ENCODE data around the gene LHX3. TPM values are rescaled to one million over a fixed set of nuclear protein-coding genes. Genes with fewer than 3 reads are reported as not detected.

LHX3 gene
- total and polyA plus RNA-seq, 2 of the 8 experiments (the other 6 are each of a cell fraction or from before 2014, with no cell fraction given) = 0.02 TPM; not detected in 1

DNA sequence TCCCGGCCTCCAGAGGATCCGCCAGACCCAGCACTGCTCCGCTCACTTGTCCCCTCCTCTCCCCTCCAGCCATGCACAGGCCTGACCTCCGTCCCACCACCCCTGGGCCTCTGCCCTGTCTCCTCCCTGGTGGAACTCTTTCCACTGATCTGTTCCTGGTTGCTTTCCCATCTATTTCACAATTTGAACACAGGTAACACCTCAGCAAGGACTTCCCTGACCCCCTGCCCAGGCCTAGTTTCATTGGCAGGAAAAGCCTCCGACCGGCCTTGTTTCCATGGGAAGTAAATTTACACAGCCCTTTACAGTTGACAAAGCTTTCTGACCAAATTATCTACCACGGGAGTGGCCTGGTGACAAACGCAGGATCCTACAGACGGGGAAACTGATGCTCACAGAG, 25.8 kb upstream of the LHX3 start:
- Histone ChIP-seq H3K27ac (ENCODE audit: low read depth, low read length) (no peak overlapping the region), H2BK12ac (ENCODE audit: low read depth, low read length) (no peak overlapping the region), H3K23ac (ENCODE audit: insufficient read length) (no peak overlapping the region), H3K4me3 (ENCODE audit: extremely low read depth in 1 of 4, insufficient read depth in 2 of 4, low read depth in 3 of 4, low read length in 4 of 4) (no peak overlapping the region), H4K91ac (replicated peaks; ENCODE audit: insufficient read length, low read length) (no peak overlapping the region), H3K56ac (replicated peaks; ENCODE audit: insufficient read length, low read depth, low read length) (no peak overlapping the region), H3K18ac (ENCODE audit: extremely low read depth, low read length) (no peak overlapping the region), H3K9ac (replicated peaks in 1 of 4; ENCODE audit: extremely low read depth in 1 of 4, low read depth in 3 of 4, low read length in 3 of 4) (no peak overlapping the region), H3K36me3 (ENCODE audit: control insufficient read depth in 2 of 4, insufficient read depth in 4 of 4, low read length in 3 of 4) (peaks cover 0 to 2% (median under 1%) of the 10 kb centered on the region in 4 experiments; a peak in 1 of 8 replicates), H3K79me1 (ENCODE audit: low read depth, low read length) (peaks cover 14% of the 10 kb centered on the region), H3K14ac (ENCODE audit: insufficient read length) (no peak overlapping the region), H3K79me2 (ENCODE audit: control insufficient read depth in 1 of 2, insufficient read depth in 2 of 2, low read length in 2 of 2) (peaks cover 4 to 77% of the 10 kb centered on the region in 2 experiments; a peak in 3 of 4 replicates), H2BK120ac (replicated peaks; ENCODE audit: low read depth, low read length) (no peak overlapping the region), H2BK5ac (ENCODE audit: low read depth, low read length) (no peak overlapping the region), H3K4ac (replicated peaks; ENCODE audit: insufficient read length, low read depth, low read length) (no peak overlapping the region), H4K5ac (ENCODE audit: insufficient read length, low read depth, low read length) (no peak overlapping the region), H2BK20ac (ENCODE audit: low read length) (no peak overlapping the region), H3K27me3 (replicated peaks in 1 of 4; ENCODE audit: control insufficient read depth in 3 of 4, extremely low read depth in 1 of 4, insufficient read depth in 3 of 4, low read length in 3 of 4) (no peaks in the 10 kb centered on the region), H2AFZ (ENCODE audit: low read length) (no peak overlapping the region), H4K20me1 (replicated peaks in 1 of 2; ENCODE audit: control insufficient read depth in 1 of 2, insufficient read depth in 2 of 2, low read length in 2 of 2) (peaks cover 21 to 24% of the 10 kb centered on the region in 2 experiments), H2AK5ac (ENCODE audit: low read depth, low read length) (no peak overlapping the region), H2BK15ac (ENCODE audit: low read length) (no peak overlapping the region), H3K23me2 (ENCODE audit: low read depth, low read length) (no peaks in the 10 kb centered on the region), H4K8ac (ENCODE audit: extremely low read depth, insufficient read depth, low read length) (no peak overlapping the region), H3K9me3 (ENCODE audit: insufficient read depth in 2 of 2, low read depth in 1 of 2, low read length in 1 of 2) (no peaks in the 10 kb centered on the region), H3K4me2 (ENCODE audit: insufficient read depth in 1 of 2, low read depth in 2 of 2, low read length in 2 of 2) (no peak overlapping the region), H3K4me1 (replicated peaks in 1 of 4; ENCODE audit: control insufficient read depth in 3 of 4, insufficient read depth in 4 of 4, low read length in 3 of 4) (no peaks in the 10 kb centered on the region; a peak in 2 of 7 replicates)
- DNase-seq (ENCODE audit: low read depth in 1 of 2, low spot score in 2 of 2) = no peak
- 96% methylated on average over 9 of the region's 9 CpGs; no CpG with 5 or more reads in 1 of the 2 experiments for WGBS, 2 experiments (ENCODE audit: extremely low coverage in 1 of 2, insufficient coverage in 1 of 2, insufficient read length in 1 of 2, insufficient replicate concordance in 2 of 2, low coverage in 1 of 2, low lambda C conversion rate in 2 of 2, missing lambda C conversion rate in 1 of 2)
- ChIA-PET POLR2A (ENCODE audit: partially characterized antibody) (interaction anchor here (1.2 kb wide), 1 partner anchor 48 kb away, joined by 3 read pairs; no protein-coding TSS in a partner anchor), CTCF (ENCODE audit: partially characterized antibody) (interaction anchor here (1.0 kb wide), 1 partner anchor 22 kb away, joined by 3 read pairs; no protein-coding TSS in a partner anchor)
- TF ChIP-seq SP4 (IDR thresholded peaks at IDR 0.05; ENCODE audit: low read length) (no peak), GTF2F1 (IDR thresholded peaks at IDR 0.05; ENCODE audit: borderline replicate concordance, low read depth, low read length) (no peak), CREB1 (IDR thresholded peaks at IDR 0.05) (no peak), POLR2AphosphoS5 (IDR thresholded peaks at IDR 0.05; ENCODE audit: low read depth, low read length) (no peak), TCF12 (IDR thresholded peaks at IDR 0.05; ENCODE audit: low read depth, low read length) (no peak), SIX5 (IDR thresholded peaks at IDR 0.05; ENCODE audit: low read depth, low read length) (no peak), NRF1 (IDR thresholded peaks at IDR 0.05; ENCODE audit: low read depth, low read length) (no peak), POLR2A (IDR thresholded peaks at IDR 0.05; ENCODE audit: control extremely low read depth in 1 of 2, low read depth in 2 of 2, low read length in 2 of 2) (no peak), PHF8 (conservative IDR thresholded peaks at IDR 0.05; ENCODE audit: low read depth, low read length) (no peak), CEBPB (IDR thresholded peaks at IDR 0.05; ENCODE audit: low read depth, low read length) (no peak), TEAD4 (IDR thresholded peaks at IDR 0.05; ENCODE audit: low read depth, low read length) (no peak), HDAC2 (IDR thresholded peaks at IDR 0.05; ENCODE audit: borderline replicate concordance in 1 of 2, low read depth in 2 of 2, low read length in 2 of 2) (no peak), BACH1 (IDR thresholded peaks at IDR 0.05; ENCODE audit: low read length) (no peak), RXRA (IDR thresholded peaks at IDR 0.05; ENCODE audit: insufficient read depth, low read depth, low read length) (no peak), ZNF274 (IDR thresholded peaks at IDR 0.05; ENCODE audit: borderline replicate concordance, extremely low read depth, low read length) (no peak)
- no peak for FAIRE-seq

All from H1 (cell line).